Measurements from ENCODE around the gene USP2. TPM values are rescaled to one million over a fixed set of nuclear protein-coding genes. Genes with fewer than 3 reads are reported as not detected.

USP2 gene
- total and polyA plus RNA-seq, 7 experiments from 2014 or later, result 0.07 to 1.1 (median 0.43) TPM

DNA sequence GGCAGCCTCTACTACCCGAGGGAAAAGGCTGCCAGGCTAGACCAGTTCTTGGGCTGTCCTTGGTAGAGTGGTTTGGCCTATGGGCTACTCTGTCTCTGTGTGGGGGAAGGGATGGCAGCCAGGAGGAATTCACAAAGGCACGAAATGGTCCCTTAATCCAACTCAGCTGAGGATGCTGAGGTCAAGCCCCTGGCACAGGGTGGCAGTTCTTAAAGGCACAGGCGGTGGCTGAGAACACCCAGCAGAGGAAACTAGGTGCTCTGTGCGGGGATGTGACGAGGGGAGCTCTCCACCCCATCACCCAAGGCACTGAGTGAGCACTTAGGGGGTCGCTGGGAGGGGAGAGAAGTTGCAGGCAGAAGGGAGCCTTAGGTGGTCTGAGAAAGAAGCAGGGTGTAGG lies 34.9 kb downstream of the USP2 start, which contains the start of gene MFRP:
MFRP (minus strand) TSS at position 101 of the 400 bp plus-strand sequence. CDS start 192 bp downstream, outside the sequence.
- peaks cover 0 to 5% (median 0%) of the 10 kb centered on the region in 7 donors for H3K4me1 Mint-ChIP-seq
- Histone ChIP-seq H3K4me3 (ENCODE audit: low read length) (no peak within 1 kb of the TSS), H3K9me3 (ENCODE audit: control insufficient read depth in 2 of 3, low read length in 3 of 3) (no peaks in the 10 kb centered on the region), H3K4me1 (ENCODE audit: control insufficient read depth in 2 of 2, insufficient read depth in 2 of 2, low read length in 2 of 2) (no peaks in the 10 kb centered on the region), H3K27me3 (ENCODE audit: control insufficient read depth in 2 of 2, insufficient read depth in 2 of 2, low read length in 2 of 2) (no peaks in the 10 kb centered on the region), H3K36me3 (ENCODE audit: control insufficient read depth in 2 of 3, insufficient read depth in 3 of 3, low read length in 3 of 3) (no peaks in the 10 kb centered on the region), H3K27ac (ENCODE audit: low read depth, low read length) (no peak within 1 kb of the TSS)
- no peaks in the 10 kb centered on the region for H3K9me3 Mint-ChIP-seq
- no peak within 1 kb of the TSS for H3K4me3 Mint-ChIP-seq
- intact Hi-C loops (cut with micrococcal nuclease), result no loop called here
- H3K27ac Mint-ChIP-seq, result peak within 1 kb of the TSS in 1 of 9 donors; percentile 20
- ATAC-seq (no peak), DNase-seq (no peak)
- H3K27me3 Mint-ChIP-seq, result peaks cover 13 to 47% (median 20%) of the 10 kb centered on the region in 5 donors
- H3K36me3 Mint-ChIP-seq, result no peaks in the 10 kb centered on the region
- CTCF ChIA-PET, result interaction anchor here (1.7 kb wide), 1 partner anchor 9 kb away, joined by 5 read pairs; no protein-coding TSS in a partner anchor
- POLR2A ChIA-PET, result no interaction called here

GRCh38 chr11:119345685-119346084 lies 35.8 kb downstream of the USP2 start:
- Mint-ChIP-seq H3K36me3 (no peaks in the 10 kb centered on the region), H3K9me3 (no peaks in the 10 kb centered on the region), H3K4me1 (peaks cover 0 to 12% (median 5%) of the 10 kb centered on the region in 7 donors), H3K4me3 (no peak overlapping the region), H3K27me3 (peaks cover 17 to 52% (median 22%) of the 10 kb centered on the region in 5 donors), H3K27ac (no peak overlapping the region)
- ChIA-PET POLR2A (no interaction called here), CTCF (no interaction called here)
- H3K9me3 ChIP-seq (ENCODE audit: control insufficient read depth in 2 of 3, low read length in 3 of 3), result no peaks in the 10 kb centered on the region
- no peak overlapping the region for H3K4me3 ChIP-seq (ENCODE audit: low read length)
- intact Hi-C loops (cut with micrococcal nuclease), result no loop called here
- H3K36me3 ChIP-seq (ENCODE audit: control insufficient read depth in 2 of 3, insufficient read depth in 3 of 3, low read length in 3 of 3), result no peaks in the 10 kb centered on the region
- peaks cover 0 to 3% of the 10 kb centered on the region in 2 donors for H3K27me3 ChIP-seq (ENCODE audit: control insufficient read depth in 2 of 2, insufficient read depth in 2 of 2, low read length in 2 of 2)
- no peaks in the 10 kb centered on the region for H3K4me1 ChIP-seq (ENCODE audit: control insufficient read depth in 2 of 2, insufficient read depth in 2 of 2, low read length in 2 of 2)
- DNase-seq, result no peak
- no peak for ATAC-seq
- H3K27ac ChIP-seq (ENCODE audit: low read depth, low read length), result no peak overlapping the region

GRCh38 chr11:119344291-119345010 lies 37.0 kb downstream of the USP2 start:
- DNase-seq, result no peak
- no peak for ATAC-seq
- Mint-ChIP-seq H3K9me3 (no peaks in the 10 kb centered on the region), H3K27ac (no peak overlapping the region), H3K27me3 (peaks cover 18 to 50% (median 24%) of the 10 kb centered on the region in 5 donors), H3K4me1 (peaks cover 0 to 8% (median 6%) of the 10 kb centered on the region in 7 donors), H3K36me3 (no peaks in the 10 kb centered on the region), H3K4me3 (no peak overlapping the region)
- POLR2A ChIA-PET, result no interaction called here
- peaks cover 0 to 8% of the 10 kb centered on the region in 2 donors for H3K27me3 ChIP-seq (ENCODE audit: control insufficient read depth in 2 of 2, insufficient read depth in 2 of 2, low read length in 2 of 2)
- CTCF ChIA-PET, result interaction anchor here (2.0 kb wide), 1 partner anchor 12 kb away, joined by 6 read pairs; no protein-coding TSS in a partner anchor
- no peak overlapping the region for H3K4me3 ChIP-seq (ENCODE audit: low read length)
- H3K9me3 ChIP-seq (ENCODE audit: control insufficient read depth in 2 of 3, low read length in 3 of 3), result no peaks in the 10 kb centered on the region
- intact Hi-C loops (cut with micrococcal nuclease), result no loop called here
- no peak overlapping the region for H3K27ac ChIP-seq (ENCODE audit: low read depth, low read length)
- H3K4me1 ChIP-seq (ENCODE audit: control insufficient read depth in 2 of 2, insufficient read depth in 2 of 2, low read length in 2 of 2), result peaks cover 0 to 6% of the 10 kb centered on the region in 2 donors
- H3K36me3 ChIP-seq (ENCODE audit: control insufficient read depth in 2 of 3, insufficient read depth in 3 of 3, low read length in 3 of 3), result no peaks in the 10 kb centered on the region

- Histone ChIP-seq H3K9me3 (ENCODE audit: control insufficient read depth in 2 of 3, low read length in 3 of 3) (no peaks in the 10 kb centered on the region), H3K27me3 (ENCODE audit: control insufficient read depth in 2 of 2, insufficient read depth in 2 of 2, low read length in 2 of 2) (peaks cover 0 to 13% of the 10 kb centered on the region in 2 donors), H3K36me3 (ENCODE audit: control insufficient read depth in 2 of 3, insufficient read depth in 3 of 3, low read length in 3 of 3) (no peaks in the 10 kb centered on the region), H3K4me3 (ENCODE audit: low read length) (no peak overlapping the region), H3K27ac (ENCODE audit: low read depth, low read length) (no peak overlapping the region), H3K4me1 (ENCODE audit: control insufficient read depth in 2 of 2, insufficient read depth in 2 of 2, low read length in 2 of 2) (peaks cover 0 to 6% of the 10 kb centered on the region in 2 donors)
- Mint-ChIP-seq H3K4me1 (peaks cover 0 to 14% (median 11%) of the 10 kb centered on the region in 7 donors), H3K27ac (no peak overlapping the region), H3K9me3 (no peaks in the 10 kb centered on the region), H3K36me3 (peaks cover 0 to 4% (median 0%) of the 10 kb centered on the region in 5 donors), H3K4me3 (no peak overlapping the region), H3K27me3 (peaks cover 25 to 58% (median 30%) of the 10 kb centered on the region in 5 donors)
- no peak for DNase-seq
- POLR2A ChIA-PET, result no interaction called here
- intact Hi-C loops (cut with micrococcal nuclease), result no loop called here
- CTCF ChIA-PET, result interaction anchor here (2.0 kb wide), 1 partner anchor 13 kb away, joined by 6 read pairs; no protein-coding TSS in a partner anchor
- ATAC-seq, result no peak
Observed at GRCh38 chr11:119343726-119344125, 37.8 kb downstream of the USP2 start.

DNA sequence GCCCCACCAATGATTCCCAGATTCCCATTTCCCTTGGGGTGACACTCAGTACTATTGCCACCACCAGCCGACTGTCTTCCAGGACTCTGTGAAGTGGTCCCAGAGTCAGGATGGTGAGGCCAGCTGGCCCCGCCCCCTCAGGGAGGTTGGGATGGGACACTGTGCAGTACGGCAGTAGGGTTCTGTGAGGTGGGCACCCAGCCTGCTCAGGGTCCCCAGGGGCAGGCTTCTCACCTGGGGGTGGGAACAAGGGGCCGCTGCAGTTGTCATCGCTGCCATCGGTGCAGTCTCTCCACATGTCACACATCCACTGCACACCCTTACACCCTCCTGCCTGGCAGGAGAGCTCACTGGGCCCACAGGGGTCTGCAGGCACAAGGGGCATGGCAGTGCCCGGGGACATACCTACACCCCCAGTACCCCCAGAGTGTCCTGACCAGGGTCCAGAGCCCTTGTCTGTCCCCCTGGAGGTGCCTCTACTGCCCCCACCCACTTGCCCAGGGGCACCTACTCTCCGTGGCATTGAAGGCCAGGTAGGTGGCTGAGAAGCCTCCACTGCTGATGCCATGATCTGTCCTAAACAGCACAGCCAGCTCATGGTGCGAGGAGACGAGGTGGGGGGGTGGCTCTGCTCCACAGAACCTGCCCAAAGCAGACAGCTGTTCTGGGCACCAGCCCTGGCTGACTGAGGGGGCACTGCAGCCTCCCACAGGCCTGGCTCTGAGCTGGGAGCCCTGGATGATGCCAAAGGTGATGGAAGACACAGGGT lies 38.9 kb downstream of the USP2 start:
- Histone ChIP-seq H3K27ac (ENCODE audit: low read depth, low read length) (no peak overlapping the region), H3K4me1 (ENCODE audit: control insufficient read depth in 2 of 2, insufficient read depth in 2 of 2, low read length in 2 of 2) (peaks cover 0 to 10% of the 10 kb centered on the region in 2 donors), H3K27me3 (ENCODE audit: control insufficient read depth in 2 of 2, insufficient read depth in 2 of 2, low read length in 2 of 2) (peaks cover 4 to 16% of the 10 kb centered on the region in 2 donors), H3K36me3 (ENCODE audit: control insufficient read depth in 2 of 3, insufficient read depth in 3 of 3, low read length in 3 of 3) (no peaks in the 10 kb centered on the region), H3K4me3 (ENCODE audit: low read length) (no peak overlapping the region), H3K9me3 (ENCODE audit: control insufficient read depth in 2 of 3, low read length in 3 of 3) (no peaks in the 10 kb centered on the region)
- H3K9me3 Mint-ChIP-seq, result no peaks in the 10 kb centered on the region
- ATAC-seq, result no peak
- peaks cover 31 to 55% (median 34%) of the 10 kb centered on the region in 5 donors for H3K27me3 Mint-ChIP-seq
- ChIA-PET POLR2A (no interaction called here), CTCF (no interaction called here)
- intact Hi-C loops (cut with micrococcal nuclease), result no loop called here
- peak overlapping the region in 1 of 10 donors; percentile 6 for H3K4me3 Mint-ChIP-seq
- peaks cover 0 to 5% (median 0%) of the 10 kb centered on the region in 5 donors for H3K36me3 Mint-ChIP-seq
- DNase-seq, result no peak
- H3K27ac Mint-ChIP-seq, result no peak overlapping the region
- H3K4me1 Mint-ChIP-seq, result peaks cover 2 to 22% (median 16%) of the 10 kb centered on the region in 7 donors

DNA sequence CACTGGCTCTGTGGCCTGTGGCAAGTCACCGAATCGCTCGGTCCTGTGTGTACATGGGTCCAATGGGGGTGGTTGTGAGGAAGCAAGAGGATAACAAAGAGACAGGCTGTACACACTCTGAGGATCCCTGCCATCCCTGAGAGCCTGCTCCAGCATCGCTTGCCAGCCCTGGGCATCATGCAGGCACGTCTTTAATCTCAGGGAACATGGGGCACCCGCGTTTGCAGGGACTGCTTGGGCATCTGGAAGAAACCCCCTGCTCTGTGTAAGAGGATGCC lies 39.5 kb downstream of the USP2 start:
- no peak overlapping the region for H3K4me3 ChIP-seq (ENCODE audit: low read length)
- no peak overlapping the region for H3K27ac ChIP-seq (ENCODE audit: low read depth, low read length)
- no peak overlapping the region for H3K27ac Mint-ChIP-seq
- H3K27me3 Mint-ChIP-seq, result peaks cover 31 to 51% (median 34%) of the 10 kb centered on the region in 5 donors
- H3K36me3 Mint-ChIP-seq, result peaks cover 0 to 5% (median 0%) of the 10 kb centered on the region in 5 donors
- intact Hi-C loops (cut with micrococcal nuclease), result no loop called here
- peaks cover 0 to 10% of the 10 kb centered on the region in 2 donors for H3K4me1 ChIP-seq (ENCODE audit: control insufficient read depth in 2 of 2, insufficient read depth in 2 of 2, low read length in 2 of 2)
- DNase-seq, result no peak
- H3K9me3 Mint-ChIP-seq, result no peaks in the 10 kb centered on the region
- ChIA-PET POLR2A (no interaction called here), CTCF (no interaction called here)
- no peaks in the 10 kb centered on the region for H3K9me3 ChIP-seq (ENCODE audit: control insufficient read depth in 2 of 3, low read length in 3 of 3)
- peak overlapping the region in 1 of 10 donors; percentile 6 for H3K4me3 Mint-ChIP-seq
- ATAC-seq, result no peak
- peaks cover 0 to 1% (median 0%) of the 10 kb centered on the region in 3 experiments for H3K36me3 ChIP-seq (ENCODE audit: control insufficient read depth in 2 of 3, insufficient read depth in 3 of 3, low read length in 3 of 3)
- peaks cover 4 to 16% of the 10 kb centered on the region in 2 donors for H3K27me3 ChIP-seq (ENCODE audit: control insufficient read depth in 2 of 2, insufficient read depth in 2 of 2, low read length in 2 of 2)
- H3K4me1 Mint-ChIP-seq, result peaks cover 8 to 28% (median 19%) of the 10 kb centered on the region in 7 donors
